ENCODE measurements around the gene SFMBT2.

SFMBT2 gene

GRCh38 chr10:7425691-7426090 is 14.9 kb upstream of the SFMBT2 start:
- no peak for DNase-seq (ENCODE audit: low read depth, low spot score)

GRCh38 chr10:7424919-7425318 is 14.1 kb upstream of the SFMBT2 start:
- DNase-seq (ENCODE audit: low read depth, low spot score) = no peak

GRCh38 chr10:7424315-7424714 is 13.5 kb upstream of the SFMBT2 start:
- no peak for DNase-seq (ENCODE audit: low read depth, low spot score)

- no peak for DNase-seq (ENCODE audit: low read depth, low spot score)
These were observed 12.7 kb upstream of the SFMBT2 start for GRCh38 chr10:7423521-7423920.

- DNase-seq (ENCODE audit: low read depth, low spot score) = no peak
These were observed 10.7 kb upstream of the SFMBT2 start for GRCh38 chr10:7421526-7421925.

- no peak for DNase-seq (ENCODE audit: low read depth, low spot score)
These were observed 9.2 kb upstream of the SFMBT2 start for GRCh38 chr10:7419998-7420397.

- DNase-seq (ENCODE audit: low read depth, low spot score) = no peak
These were observed 7.0 kb upstream of the SFMBT2 start for GRCh38 chr10:7417807-7418206.

GRCh38 chr10:7417103-7417623 is 6.3 kb upstream of the SFMBT2 start:
- DNase-seq (ENCODE audit: low read depth, low spot score) = no peak

GRCh38 chr10:7414766-7415165 is 3.9 kb upstream of the SFMBT2 start:
- DNase-seq (ENCODE audit: low read depth, low spot score) = no peak

GRCh38 chr10:7412928-7413282 is 2.1 kb upstream of the SFMBT2 start:
- DNase-seq (ENCODE audit: low read depth, low spot score) = no peak

- no peak for DNase-seq (ENCODE audit: low read depth, low spot score)
These were observed 1.5 kb upstream of the SFMBT2 start for GRCh38 chr10:7412237-7412927.

GRCh38 chr10:7411671-7412128 is 866 bp upstream of the SFMBT2 start:
- DNase-seq (ENCODE audit: low read depth, low spot score) = no peak

GRCh38 chr10:7410301-7410861 is 453 bp downstream of the SFMBT2 start:
- DNase-seq (ENCODE audit: low read depth, low spot score) = no peak

- DNase-seq (ENCODE audit: low read depth, low spot score) = no peak
These were observed 1.1 kb downstream of the SFMBT2 start for GRCh38 chr10:7409732-7410168.

GRCh38 chr10:7409045-7409731 is 1.6 kb downstream of the SFMBT2 start:
- DNase-seq (ENCODE audit: low read depth, low spot score) = no peak

- DNase-seq (ENCODE audit: low read depth, low spot score) = no peak
These were observed 2.4 kb downstream of the SFMBT2 start for GRCh38 chr10:7408291-7409044.

- DNase-seq (ENCODE audit: low read depth, low spot score) = no peak
These were observed 3.2 kb downstream of the SFMBT2 start for GRCh38 chr10:7407368-7408290.

- no peak for DNase-seq (ENCODE audit: low read depth, low spot score)
These were observed 4.0 kb downstream of the SFMBT2 start for GRCh38 chr10:7406712-7407333.

GRCh38 chr10:7405637-7406036 is 5.2 kb downstream of the SFMBT2 start:
- DNase-seq (ENCODE audit: low read depth, low spot score) = no peak

- no peak for DNase-seq (ENCODE audit: low read depth, low spot score)
These were observed 7.2 kb downstream of the SFMBT2 start for GRCh38 chr10:7403620-7404019.
